Endothelial cell (in vitro differentiated cells): ENCODE data around the gene SLK. TPM values are rescaled to one million over a fixed set of nuclear protein-coding genes. Genes with fewer than 3 reads are reported as not detected.

ENCODE experiments used
- DNase-seq: peaks from one replicate; pipeline ENCODE4 v3.0.0; 2021; ENCODE audit warnings: low spot score
- H3K27ac Mint-ChIP-seq: one replicate; pipeline ENCODE4 v1.8.0; 2021; ENCODE audit warnings: mixed read lengths, inconsistent platforms; ENCODE audit not compliant: unreplicated experiment
- H3K27me3 Mint-ChIP-seq: one replicate; pipeline ENCODE4 v1.8.0; 2021; ENCODE audit warnings: mild to moderate bottlenecking, moderate library complexity, mixed read lengths, inconsistent platforms; ENCODE audit not compliant: unreplicated experiment
- H3K36me3 Mint-ChIP-seq: one replicate; pipeline ENCODE4 v1.8.0; 2021; ENCODE audit warnings: mild to moderate bottlenecking, low read depth, mixed read lengths, inconsistent platforms; ENCODE audit not compliant: unreplicated experiment
- H3K4me1 Mint-ChIP-seq: one replicate; pipeline ENCODE4 v1.8.0; 2021; ENCODE audit warnings: mild to moderate bottlenecking, mixed read lengths, inconsistent platforms; ENCODE audit not compliant: unreplicated experiment
- H3K4me3 Mint-ChIP-seq: one replicate; pipeline ENCODE4 v1.8.0; 2021; ENCODE audit warnings: mild to moderate bottlenecking, mixed read lengths, inconsistent platforms; ENCODE audit not compliant: unreplicated experiment
- H3K9me3 Mint-ChIP-seq: one replicate; pipeline ENCODE4 v1.8.0; 2021; ENCODE audit warnings: mixed read lengths, inconsistent platforms; ENCODE audit not compliant: unreplicated experiment
- CTCF ChIP-seq: fragments of 200-600 bp; sonication (generic); IDR thresholded peaks from one replicate; pipeline ENCODE4 v1.5.0; 2021; ENCODE audit warnings: antibody characterized with exemption; ENCODE audit not compliant: unreplicated experiment
- total RNA-seq: library from RNA; stranded (reverse); fragmentation: NEBNext Ultra II Directional; extraction: Animal tissue kit (Norgen Biotek cat#: 25700); gene quantifications from one replicate; pipeline ENCODE4 v1.2.1, GENCODE V29; 2021; ENCODE audit not compliant: unreplicated experiment

SLK gene
- total RNA-seq, 1 donor from 2014 or later: 30.8 TPM

GRCh38 chr10:103969857-103970627, 3.1 kb downstream of the SLK start:
- H3K27ac Mint-ChIP-seq: no peak overlapping the region
- no peak for DNase-seq
- no peaks in the 10 kb centered on the region for H3K9me3 Mint-ChIP-seq
- peaks cover 2% of the 10 kb centered on the region for H3K27me3 Mint-ChIP-seq
- peaks cover 33% of the 10 kb centered on the region for H3K4me1 Mint-ChIP-seq
- TF ChIP-seq CTCF: no peak
- no peaks in the 10 kb centered on the region for H3K36me3 Mint-ChIP-seq
- H3K4me3 Mint-ChIP-seq: no peak overlapping the region

DNA sequence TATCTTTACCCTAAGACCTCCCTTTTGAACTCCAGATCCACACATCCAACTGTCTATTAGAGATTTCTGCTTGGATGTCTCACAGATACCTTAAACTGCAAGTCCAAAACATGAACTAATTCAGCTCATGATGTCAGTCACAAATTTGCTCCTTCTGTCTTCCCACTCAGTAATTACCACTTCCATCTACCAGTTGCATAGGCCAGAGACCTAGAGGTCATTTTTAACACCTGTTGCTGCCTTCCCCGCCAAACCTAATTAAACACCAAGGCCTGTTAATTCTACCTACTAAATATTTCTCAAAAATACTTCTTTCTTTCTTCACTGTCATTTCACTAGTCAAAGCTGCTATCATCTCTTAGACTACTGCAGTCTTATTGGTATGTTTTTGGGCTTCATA, 8.2 kb downstream of the SLK start:
- DNase-seq: no peak
- TF ChIP-seq CTCF: no peak
- Mint-ChIP-seq H3K4me3 (no peak overlapping the region), H3K9me3 (no peaks in the 10 kb centered on the region), H3K36me3 (no peaks in the 10 kb centered on the region), H3K27ac (no peak overlapping the region), H3K4me1 (peaks cover 11% of the 10 kb centered on the region), H3K27me3 (no peaks in the 10 kb centered on the region)

DNA sequence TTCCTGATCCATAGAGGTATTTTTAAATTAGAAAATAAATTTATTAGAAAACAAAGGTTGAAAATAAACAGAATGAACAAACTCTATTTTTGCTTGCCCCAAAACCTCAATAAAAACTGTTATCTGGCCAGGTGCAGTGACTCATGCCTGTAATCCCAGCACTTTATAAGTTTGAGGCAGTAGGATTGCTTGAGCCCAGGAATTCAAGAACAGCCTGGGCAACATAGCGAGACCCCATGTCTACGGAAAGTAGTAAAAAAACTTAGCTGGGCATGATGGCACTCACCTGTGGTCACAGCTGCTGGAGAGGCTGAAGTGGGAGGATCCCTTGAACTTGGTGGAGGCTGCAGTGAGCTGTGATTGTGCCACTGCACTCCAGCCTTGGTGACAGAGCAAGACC, 10.3 kb downstream of the SLK start:
- no peak overlapping the region for H3K4me3 Mint-ChIP-seq
- H3K9me3 Mint-ChIP-seq: no peaks in the 10 kb centered on the region
- no peaks in the 10 kb centered on the region for H3K36me3 Mint-ChIP-seq
- DNase-seq: no peak
- no peak for TF ChIP-seq CTCF
- H3K27me3 Mint-ChIP-seq: no peaks in the 10 kb centered on the region
- H3K4me1 Mint-ChIP-seq: peaks cover 13% of the 10 kb centered on the region
- no peak overlapping the region for H3K27ac Mint-ChIP-seq

GRCh38 chr10:103979530-103979929, 12.6 kb downstream of the SLK start:
- no peaks in the 10 kb centered on the region for H3K36me3 Mint-ChIP-seq
- no peak for TF ChIP-seq CTCF
- H3K27me3 Mint-ChIP-seq: no peaks in the 10 kb centered on the region
- no peak overlapping the region for H3K4me3 Mint-ChIP-seq
- DNase-seq: no peak
- H3K4me1 Mint-ChIP-seq: peaks cover 16% of the 10 kb centered on the region
- no peak overlapping the region for H3K27ac Mint-ChIP-seq
- no peaks in the 10 kb centered on the region for H3K9me3 Mint-ChIP-seq

- no peak overlapping the region for H3K27ac Mint-ChIP-seq
- no peaks in the 10 kb centered on the region for H3K36me3 Mint-ChIP-seq
- H3K27me3 Mint-ChIP-seq: no peaks in the 10 kb centered on the region
- no peaks in the 10 kb centered on the region for H3K9me3 Mint-ChIP-seq
- no peak for DNase-seq
- TF ChIP-seq CTCF: no peak
- peaks cover 16% of the 10 kb centered on the region for H3K4me1 Mint-ChIP-seq
- no peak overlapping the region for H3K4me3 Mint-ChIP-seq
Measured at GRCh38 chr10:103980288-103980906, 13.5 kb downstream of the SLK start.
